ENCODE results near the gene TTBK1.

DNA sequence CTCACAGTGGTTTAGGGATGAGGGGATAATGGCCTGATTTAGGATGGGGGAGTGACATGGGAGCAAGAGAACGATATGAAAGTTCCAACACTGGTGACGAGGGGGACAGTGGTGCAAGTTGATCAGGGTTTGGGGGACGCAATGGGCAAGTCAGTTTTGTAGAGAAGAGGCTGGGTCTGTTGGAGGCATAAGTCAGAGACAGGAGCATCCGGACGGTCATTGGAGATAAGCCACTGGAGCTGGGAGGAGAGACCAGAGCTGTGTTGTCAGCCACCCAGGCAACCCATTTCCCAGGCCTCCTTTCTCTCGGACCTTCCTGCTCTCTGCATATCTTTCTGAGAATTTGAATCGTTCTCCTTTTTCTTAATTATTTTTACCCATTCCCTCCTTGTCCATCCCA lies 23.5 kb upstream of the TTBK1 start:
- TF ChIP-seq POLR2A (IDR thresholded peaks at IDR 0.05; ENCODE audit: low read depth, low read length) (no peak), POLR2AphosphoS5 (IDR thresholded peaks at IDR 0.05; ENCODE audit: low read depth, low read length) (no peak), TAF1 (IDR thresholded peaks at IDR 0.05; ENCODE audit: borderline replicate concordance, low read depth, low read length) (no peak)

All from GM12892 (cell line).